K562 (cell line): ENCODE results near the gene PTH1R. TPM values are rescaled to one million over a fixed set of nuclear protein-coding genes. Genes with fewer than 3 reads are reported as not detected.

ENCODE experiments used
- ATAC-seq: fragments of 200-7000 bp; cut with Tn5 transposase; 3 replicates; pipeline ENCODE4 v1.9.1; 2020; ENCODE audit warnings: moderate library complexity
- Bru-seq: library from RNA; stranded (reverse); fragments of 400-500 nt; gene quantifications from one replicate; lab custom pipeline; 2021; lab: Mats Ljungman, UMichigan
- BruChase-seq, 2 experiments: library from RNA; stranded (reverse); fragments of 400-500 nt; gene quantifications; one replicate each; lab custom pipeline; 2021; lab: Mats Ljungman, UMichigan
- BruUV-seq: library from RNA; stranded (reverse); fragments of 400-500 nt; replicated peaks from 2 replicates; lab custom pipeline; 2021; lab: Mats Ljungman, UMichigan
- CTCF ChIA-PET: fragments of 300-600 bp; formaldehyde crosslinking; extraction: SDS; loops from one replicate; lab custom pipeline; 2021; ENCODE audit warnings: low intra/inter-chr PET ratio; lab: Yijun Ruan, JAX
- POLR2A ChIA-PET: fragments of 300-600, 350-650 bp; sonication (Branson Sonifier 250); formaldehyde crosslinking; extraction: SDS; loops from one replicate; lab custom pipeline; 2021; ENCODE audit warnings: antibody characterized with exemption, inconsistent platforms; lab: Yijun Ruan, JAX
- DNase-seq, 4 experiments: peaks; one replicate each; pipeline versions ENCODE4 v3.0.0 to v3.0.0-alpha.2; 2011 to 2018; ENCODE audit warnings: low spot score in 3 of 4, mixed read lengths in 3 of 4; ENCODE audit errors: extremely low read depth in 1 of 4
- FAIRE-seq: peaks from 2 replicates; lab custom pipeline; 2011; peaks lifted over from hg19 to GRCh38; lab: Jason Lieb, UNC
- H2AFZ ChIP-seq: 2 replicates; pipeline ENCODE4 v1.6.0; 2011; ENCODE audit warnings: low read depth, low read length, control low read depth, inconsistent platforms
- H3K27ac ChIP-seq: fragments of 200-600 bp; 3 replicates; pipeline ENCODE4 v1.8.0; 2011; ENCODE audit warnings: low read depth, mild to moderate bottlenecking, control low read depth, inconsistent platforms, low read length, moderate library complexity, mixed read lengths; ENCODE audit errors: extremely low read depth
- H3K27me3 ChIP-seq, 2 experiments: fragments of 300-600 bp in 1 of 2; 2 replicates in 1 of 2; 3 replicates in 1 of 2; pipeline versions ENCODE4 v1.6.0 to v1.8.0; 2011; ENCODE audit warnings: inconsistent platforms in 2 of 2, low read length in 2 of 2, mild to moderate bottlenecking in 1 of 2, mixed read lengths in 1 of 2, moderate library complexity in 1 of 2; ENCODE audit not compliant: control insufficient read depth in 2 of 2, insufficient read depth in 2 of 2
- H3K36me3 ChIP-seq: fragments of 300-600 bp; 3 replicates; pipeline ENCODE4 v1.8.0; 2011; ENCODE audit warnings: mild to moderate bottlenecking, low read length, inconsistent platforms; ENCODE audit not compliant: control insufficient read depth, insufficient read depth
- H3K4me1 ChIP-seq, 2 experiments: fragments of 200-600 bp in 1 of 2; replicated peaks in 1 of 2; 2 replicates in 1 of 2; 3 replicates in 1 of 2; pipeline versions ENCODE4 v1.5.1 to v1.8.0; 2011; ENCODE audit warnings: inconsistent platforms in 2 of 2, low read length in 2 of 2, mild to moderate bottlenecking in 1 of 2, mixed read lengths in 1 of 2, moderate library complexity in 1 of 2; ENCODE audit not compliant: control insufficient read depth in 2 of 2, insufficient read depth in 2 of 2
- H3K4me2 ChIP-seq: 2 replicates; pipeline ENCODE4 v1.6.1; 2011; ENCODE audit warnings: low read length, control low read depth, inconsistent platforms, mixed read lengths; ENCODE audit not compliant: insufficient read depth
- H3K4me3 ChIP-seq: fragments of 200-600 bp; sonication (generic), shearing (Covaris generic); 2 replicates; pipeline ENCODE4 v1.5.1; 2016; ENCODE audit warnings: control low read depth, inconsistent platforms
- H3K79me2 ChIP-seq: fragments of 200-600 bp; 3 replicates; pipeline ENCODE4 v1.8.0; 2011; ENCODE audit warnings: low read length, inconsistent platforms; ENCODE audit not compliant: control insufficient read depth, insufficient read depth
- H3K9ac ChIP-seq, 2 experiments: 2 replicates each; pipeline versions ENCODE4 v1.6.0 to v1.6.1; 2011; ENCODE audit warnings: low read depth in 2 of 2, low read length in 2 of 2, control low read depth in 1 of 2, inconsistent platforms in 1 of 2, mild to moderate bottlenecking in 1 of 2, mixed read lengths in 1 of 2; ENCODE audit not compliant: insufficient read depth in 1 of 2
- H3K9me1 ChIP-seq: one replicate; pipeline ENCODE4 v1.6.0; 2011; ENCODE audit warnings: inconsistent platforms, mild to moderate bottlenecking, low read length, moderate library complexity; ENCODE audit not compliant: control insufficient read depth, insufficient read depth
- H3K9me3 ChIP-seq: replicated peaks from 2 replicates; pipeline ENCODE4 v1.5.1; 2011; ENCODE audit warnings: low read depth, low read length, inconsistent platforms; ENCODE audit not compliant: control insufficient read depth, insufficient read depth
- H4K20me1 ChIP-seq: replicated peaks from 2 replicates; pipeline ENCODE4 v1.6.1; 2011; ENCODE audit warnings: low read length, inconsistent platforms, mixed read lengths; ENCODE audit not compliant: control insufficient read depth, insufficient read depth
- FOXP1 ChIP-seq: sonication (generic); formaldehyde crosslinking; IDR thresholded peaks from 2 replicates; pipeline ENCODE4 v1.8.0; 2022; ENCODE audit warnings: mild to moderate bottlenecking, missing genetic modification reagents
- KDM4B ChIP-seq, 2 experiments: fragments of 450-650 bp in 1 of 2; sonication (generic) in 1 of 2; IDR thresholded peaks; 2 replicates each; pipeline ENCODE4 v1.6.1; 2016 to 2017; ENCODE audit warnings: borderline replicate concordance in 2 of 2, antibody characterized with exemption in 1 of 2, low read depth in 1 of 2, mild to moderate bottlenecking in 1 of 2
- MTA3 ChIP-seq: fragments of 450-650 bp; formaldehyde crosslinking; IDR thresholded peaks from 2 replicates; pipeline ENCODE4 v1.6.1; 2017; ENCODE audit warnings: mild to moderate bottlenecking, borderline replicate concordance
- STAT5B ChIP-seq: fragments of 250-450 bp; sonication (Bioruptor Pico); IDR thresholded peaks from 2 replicates; pipeline ENCODE4 v1.8.0; 2021; ENCODE audit warnings: mild to moderate bottlenecking, inconsistent platforms
- ZNF133 ChIP-seq: fragments of 250-450 bp; sonication (Bioruptor Pico); IDR thresholded peaks from 2 replicates; pipeline ENCODE4 v1.4.0; 2020; ENCODE audit warnings: mild to moderate bottlenecking
- WGBS: fragments of 100-300 bp; shearing (Covaris generic); methylation state at CpG from one replicate; pipeline ENCODE4 v1.1.6; 2016; ENCODE audit warnings: low coverage, mixed read lengths; ENCODE audit not compliant: insufficient coverage; ENCODE audit errors: missing lambda C conversion rate; 5-methylcytosine and 5-hydroxymethylcytosine counted together
- in situ Hi-C: fragments of 300-500 bp; cut with MboI; formaldehyde crosslinking; loops from 4 replicates; pipeline ENCODE4 v1.15.0; 2018; ENCODE audit warnings: inconsistent platforms, mixed read lengths
- intact Hi-C: fragments of 100-400 bp; cut with micrococcal nuclease; formaldehyde crosslinking; loops from 2 replicates; pipeline ENCODE4 v1.14.2; 2022
- long read RNA-seq, 3 experiments: library from polyadenylated mRNA in 2 of 3; library from RNA in 1 of 3; unstranded in 2 of 3; stranded (forward) in 1 of 3; transcript quantifications; one replicate each; pipeline ENCODE4 v2.0.0, GENCODE V29; 2019 to 2022
- polyA minus RNA-seq, 3 experiments: library from RNA; depleted of rRNA, polyadenylated mRNA; stranded (reverse); fragments of >200 nt; gene quantifications; 2 replicates each; pipeline ENCODE4 v1.2.3, GENCODE V29; 2011
- polyA plus RNA-seq, 8 experiments: library from polyadenylated mRNA; depleted of rRNA in 4 of 8; stranded (reverse) in 5 of 8; unstranded in 3 of 8; fragments of >200 nt; fragmentation: Nextera tagmentation in 2 of 8; fragmentation: Illumina TruSeq in 1 of 8; extraction: Ambion mirVana in 2 of 8; extraction: Trizol in 1 of 8; gene quantifications; 2 replicates each; pipeline versions ENCODE4 v1.2.1 to v1.2.3, GENCODE V29; 2011 to 2014; ENCODE audit warnings: inconsistent platforms in 1 of 8, missing spikeins in 1 of 8
- total RNA-seq, 7 experiments: library from RNA; depleted of rRNA in 6 of 7; stranded (reverse); fragments of >200 nt in 6 of 7; fragmentation: Illumina TruSeq in 2 of 7; extraction: Trizol in 2 of 7; gene quantifications; 2 replicates each; pipeline versions ENCODE4 v1.2.1 to v1.2.3, GENCODE V29; 2011 to 2021; ENCODE audit warnings: low replicate concordance in 1 of 7
- TF ChIP-seq, protein P1 (sequence below): fragments of 450-650 bp; IDR thresholded peaks from 2 replicates; pipeline ENCODE4 v1.6.1; 2016; ENCODE audit warnings: mild to moderate bottlenecking, moderate library complexity

Gene PTH1R
- not detected in 2 replicates for total RNA-seq (2011; cell fraction: chromatin; rRNA removed; ENCODE audit: low replicate concordance)
- not detected in 2 replicates for total RNA-seq (2011; cell fraction: nucleolus; rRNA removed)
- not detected in 2 replicates for total RNA-seq (2011; cell fraction: nucleoplasm; rRNA removed)
- total RNA-seq (2014; rRNA removed) (not detected in 2 replicates), total RNA-seq (2014; rRNA removed; fragmentation: Illumina TruSeq; extraction: Trizol) (not detected in 2 replicates), total RNA-seq (2015; rRNA removed; fragmentation: Illumina TruSeq; extraction: Trizol) (not detected in 2 replicates), total RNA-seq (2021) (not detected in 2 replicates), polyA plus RNA-seq (2011; rRNA removed) (not detected in 2 replicates), polyA plus RNA-seq (2014; fragmentation: Illumina TruSeq; extraction: Trizol) (not detected in 2 replicates), polyA plus RNA-seq (2014; fragmentation: Nextera tagmentation; extraction: Ambion mirVana) (not detected), polyA plus RNA-seq (2014; rRNA removed) (not detected in 2 replicates), polyA minus RNA-seq (2011; rRNA and poly(A)+ RNA removed) (not detected in 2 replicates), Bru-seq, nascent RNA (not detected), BruChase-seq, experiment 1, labeled RNA remaining after a 2-hour chase (not detected), BruChase-seq, experiment 2, labeled RNA remaining after a 6-hour chase (not detected)
- polyA plus RNA-seq (2011; cell fraction: cytosol; rRNA removed), result not detected in 2 replicates
- polyA plus RNA-seq (2011; cell fraction: nucleus; rRNA removed), result not detected in 2 replicates
- polyA plus RNA-seq (2012), result not detected in 2 replicates
- polyA minus RNA-seq (2011; cell fraction: cytosol; rRNA and poly(A)+ RNA removed), result not detected in 2 replicates
- polyA minus RNA-seq (2011; cell fraction: nucleus; rRNA and poly(A)+ RNA removed), result not detected in 2 replicates
- long read RNA-seq, experiment 1, result 0 reads
- long read RNA-seq, experiment 2, result 0 reads
- long read RNA-seq, experiment 3, result 0 reads

DNA sequence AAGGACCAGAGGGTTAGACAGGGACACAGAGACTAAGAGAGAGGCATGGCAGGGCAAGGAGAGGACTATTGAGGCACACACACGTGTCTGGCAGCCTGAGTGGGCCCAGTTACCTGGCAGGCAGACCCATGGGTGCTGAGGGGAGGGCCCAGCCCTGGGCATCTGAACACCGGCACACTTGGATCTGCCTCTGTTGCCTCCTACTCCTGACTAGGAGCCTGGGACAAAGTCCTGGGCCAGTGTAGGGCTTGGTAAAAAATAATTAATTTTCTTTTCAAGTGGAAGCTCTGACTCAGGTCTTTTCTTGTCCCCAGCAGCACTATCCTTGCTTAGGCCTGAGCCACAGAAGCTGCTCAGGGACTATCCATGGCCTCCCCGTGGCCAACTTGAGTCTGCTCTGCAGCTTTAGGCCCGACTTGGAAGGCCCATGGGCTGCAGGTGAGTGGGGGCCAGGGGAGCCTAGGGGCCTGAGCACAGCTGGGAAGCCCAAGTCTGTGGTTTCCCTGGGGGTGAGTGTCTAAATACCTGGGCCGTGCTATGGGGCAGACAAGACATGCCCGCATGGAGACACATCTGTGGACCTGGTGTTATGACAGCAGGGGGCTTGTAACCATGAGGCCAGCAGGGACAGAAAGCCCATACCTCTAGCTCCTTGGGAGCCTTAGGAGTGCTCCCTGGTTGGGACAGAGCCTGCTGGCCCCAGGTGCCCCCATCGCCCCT lies at the start of gene PTH1R:
PTH1R (plus strand) TSS at position 316 of the 720 bp plus-strand sequence. CDS start 5,839 bp downstream, outside the sequence.
- Histone ChIP-seq H3K79me2 (no peaks in the 10 kb centered on the region), H3K4me3 (no peak within 1 kb of the TSS), H3K27ac (no peak within 1 kb of the TSS), H3K4me1 (peaks cover 0 to 21% of the 10 kb centered on the region in 2 experiments; a peak in 3 of 5 replicates), H3K4me2 (no peak within 1 kb of the TSS), H4K20me1 (peaks cover 21% of the 10 kb centered on the region), H3K9me3 (no peaks in the 10 kb centered on the region), H3K36me3 (no peaks in the 10 kb centered on the region), H3K9ac (peak within 1 kb of the TSS in 1 of 2 experiments; percentile 68; a peak in 2 of 4 replicates), H2AFZ (no peak within 1 kb of the TSS), H3K9me1 (no peaks in the 10 kb centered on the region), H3K27me3 (peaks cover 37 to 71% of the 10 kb centered on the region in 2 experiments)
- intact Hi-C loops (no loop called here), in situ Hi-C loops (no loop called here)
- DNase-seq (no peak), FAIRE-seq (no peak), ATAC-seq (peak; percentile 6; the same call in 2 of the 3 replicates)
- BruUV-seq, result no TSS peak
- 28% methylated on average over 7 of the region's 7 CpGs for WGBS
- ChIA-PET POLR2A (interaction anchor here (0.7 to 0.9 kb wide), 2 partner anchors 11 to 186 kb away, joined by 3 to 5 read pairs; no protein-coding TSS in a partner anchor), CTCF (no interaction called here)
- TF ChIP-seq MTA3 (no peak), FOXP1 (CRISPR knock-in tag) (no peak), ZNF133 (CRISPR knock-in tag) (no peak), STAT5B (no peak), KDM4B (IDR thresholded peaks at IDR 0.05; ENCODE audit: borderline replicate concordance in 2 of 2, low read depth in 1 of 2) (no peak)
- TF ChIP-seq, protein P1, sequence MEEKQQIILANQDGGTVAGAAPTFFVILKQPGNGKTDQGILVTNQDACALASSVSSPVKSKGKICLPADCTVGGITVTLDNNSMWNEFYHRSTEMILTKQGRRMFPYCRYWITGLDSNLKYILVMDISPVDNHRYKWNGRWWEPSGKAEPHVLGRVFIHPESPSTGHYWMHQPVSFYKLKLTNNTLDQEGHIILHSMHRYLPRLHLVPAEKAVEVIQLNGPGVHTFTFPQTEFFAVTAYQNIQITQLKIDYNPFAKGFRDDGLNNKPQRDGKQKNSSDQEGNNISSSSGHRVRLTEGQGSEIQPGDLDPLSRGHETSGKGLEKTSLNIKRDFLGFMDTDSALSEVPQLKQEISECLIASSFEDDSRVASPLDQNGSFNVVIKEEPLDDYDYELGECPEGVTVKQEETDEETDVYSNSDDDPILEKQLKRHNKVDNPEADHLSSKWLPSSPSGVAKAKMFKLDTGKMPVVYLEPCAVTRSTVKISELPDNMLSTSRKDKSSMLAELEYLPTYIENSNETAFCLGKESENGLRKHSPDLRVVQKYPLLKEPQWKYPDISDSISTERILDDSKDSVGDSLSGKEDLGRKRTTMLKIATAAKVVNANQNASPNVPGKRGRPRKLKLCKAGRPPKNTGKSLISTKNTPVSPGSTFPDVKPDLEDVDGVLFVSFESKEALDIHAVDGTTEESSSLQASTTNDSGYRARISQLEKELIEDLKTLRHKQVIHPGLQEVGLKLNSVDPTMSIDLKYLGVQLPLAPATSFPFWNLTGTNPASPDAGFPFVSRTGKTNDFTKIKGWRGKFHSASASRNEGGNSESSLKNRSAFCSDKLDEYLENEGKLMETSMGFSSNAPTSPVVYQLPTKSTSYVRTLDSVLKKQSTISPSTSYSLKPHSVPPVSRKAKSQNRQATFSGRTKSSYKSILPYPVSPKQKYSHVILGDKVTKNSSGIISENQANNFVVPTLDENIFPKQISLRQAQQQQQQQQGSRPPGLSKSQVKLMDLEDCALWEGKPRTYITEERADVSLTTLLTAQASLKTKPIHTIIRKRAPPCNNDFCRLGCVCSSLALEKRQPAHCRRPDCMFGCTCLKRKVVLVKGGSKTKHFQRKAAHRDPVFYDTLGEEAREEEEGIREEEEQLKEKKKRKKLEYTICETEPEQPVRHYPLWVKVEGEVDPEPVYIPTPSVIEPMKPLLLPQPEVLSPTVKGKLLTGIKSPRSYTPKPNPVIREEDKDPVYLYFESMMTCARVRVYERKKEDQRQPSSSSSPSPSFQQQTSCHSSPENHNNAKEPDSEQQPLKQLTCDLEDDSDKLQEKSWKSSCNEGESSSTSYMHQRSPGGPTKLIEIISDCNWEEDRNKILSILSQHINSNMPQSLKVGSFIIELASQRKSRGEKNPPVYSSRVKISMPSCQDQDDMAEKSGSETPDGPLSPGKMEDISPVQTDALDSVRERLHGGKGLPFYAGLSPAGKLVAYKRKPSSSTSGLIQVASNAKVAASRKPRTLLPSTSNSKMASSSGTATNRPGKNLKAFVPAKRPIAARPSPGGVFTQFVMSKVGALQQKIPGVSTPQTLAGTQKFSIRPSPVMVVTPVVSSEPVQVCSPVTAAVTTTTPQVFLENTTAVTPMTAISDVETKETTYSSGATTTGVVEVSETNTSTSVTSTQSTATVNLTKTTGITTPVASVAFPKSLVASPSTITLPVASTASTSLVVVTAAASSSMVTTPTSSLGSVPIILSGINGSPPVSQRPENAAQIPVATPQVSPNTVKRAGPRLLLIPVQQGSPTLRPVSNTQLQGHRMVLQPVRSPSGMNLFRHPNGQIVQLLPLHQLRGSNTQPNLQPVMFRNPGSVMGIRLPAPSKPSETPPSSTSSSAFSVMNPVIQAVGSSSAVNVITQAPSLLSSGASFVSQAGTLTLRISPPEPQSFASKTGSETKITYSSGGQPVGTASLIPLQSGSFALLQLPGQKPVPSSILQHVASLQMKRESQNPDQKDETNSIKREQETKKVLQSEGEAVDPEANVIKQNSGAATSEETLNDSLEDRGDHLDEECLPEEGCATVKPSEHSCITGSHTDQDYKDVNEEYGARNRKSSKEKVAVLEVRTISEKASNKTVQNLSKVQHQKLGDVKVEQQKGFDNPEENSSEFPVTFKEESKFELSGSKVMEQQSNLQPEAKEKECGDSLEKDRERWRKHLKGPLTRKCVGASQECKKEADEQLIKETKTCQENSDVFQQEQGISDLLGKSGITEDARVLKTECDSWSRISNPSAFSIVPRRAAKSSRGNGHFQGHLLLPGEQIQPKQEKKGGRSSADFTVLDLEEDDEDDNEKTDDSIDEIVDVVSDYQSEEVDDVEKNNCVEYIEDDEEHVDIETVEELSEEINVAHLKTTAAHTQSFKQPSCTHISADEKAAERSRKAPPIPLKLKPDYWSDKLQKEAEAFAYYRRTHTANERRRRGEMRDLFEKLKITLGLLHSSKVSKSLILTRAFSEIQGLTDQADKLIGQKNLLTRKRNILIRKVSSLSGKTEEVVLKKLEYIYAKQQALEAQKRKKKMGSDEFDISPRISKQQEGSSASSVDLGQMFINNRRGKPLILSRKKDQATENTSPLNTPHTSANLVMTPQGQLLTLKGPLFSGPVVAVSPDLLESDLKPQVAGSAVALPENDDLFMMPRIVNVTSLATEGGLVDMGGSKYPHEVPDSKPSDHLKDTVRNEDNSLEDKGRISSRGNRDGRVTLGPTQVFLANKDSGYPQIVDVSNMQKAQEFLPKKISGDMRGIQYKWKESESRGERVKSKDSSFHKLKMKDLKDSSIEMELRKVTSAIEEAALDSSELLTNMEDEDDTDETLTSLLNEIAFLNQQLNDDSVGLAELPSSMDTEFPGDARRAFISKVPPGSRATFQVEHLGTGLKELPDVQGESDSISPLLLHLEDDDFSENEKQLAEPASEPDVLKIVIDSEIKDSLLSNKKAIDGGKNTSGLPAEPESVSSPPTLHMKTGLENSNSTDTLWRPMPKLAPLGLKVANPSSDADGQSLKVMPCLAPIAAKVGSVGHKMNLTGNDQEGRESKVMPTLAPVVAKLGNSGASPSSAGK, result no peak
